Ishikawa (cell line): ENCODE data around the gene NUP205.

ENCODE experiments used
- CEBPB ChIP-seq: IDR thresholded peaks from 2 replicates; pipeline ENCODE4 v1.6.1; 2012
- CREB1 ChIP-seq: IDR thresholded peaks from 2 replicates; pipeline ENCODE4 v1.6.1; 2012; ENCODE audit warnings: low read depth
- EGR1 ChIP-seq: IDR thresholded peaks from 2 replicates; pipeline ENCODE4 v1.6.1; 2012
- EP300 ChIP-seq: IDR thresholded peaks from 2 replicates; pipeline ENCODE4 v1.6.1; 2012; ENCODE audit warnings: borderline replicate concordance
- FOXM1 ChIP-seq: IDR thresholded peaks from 2 replicates; pipeline ENCODE4 v1.6.1; 2012; ENCODE audit warnings: low read depth, borderline replicate concordance
- NFIC ChIP-seq: IDR thresholded peaks from 2 replicates; pipeline ENCODE4 v1.6.1; 2012
- RAD21 ChIP-seq: IDR thresholded peaks from 2 replicates; pipeline ENCODE4 v1.6.1; 2012; ENCODE audit warnings: low read depth
- REST ChIP-seq: IDR thresholded peaks from 2 replicates; pipeline ENCODE4 v1.6.1; 2012; ENCODE audit warnings: low read depth, mild to moderate bottlenecking
- TAF1 ChIP-seq: IDR thresholded peaks from 2 replicates; pipeline ENCODE4 v1.6.1; 2012; ENCODE audit warnings: low read depth, mild to moderate bottlenecking
- TCF12 ChIP-seq: IDR thresholded peaks from 2 replicates; pipeline ENCODE4 v1.6.1; 2012; ENCODE audit warnings: low read depth
- TEAD4 ChIP-seq: IDR thresholded peaks from 2 replicates; pipeline ENCODE4 v1.6.1; 2012
- YY1 ChIP-seq: IDR thresholded peaks from 2 replicates; pipeline ENCODE4 v1.6.1; 2012; ENCODE audit warnings: low read depth
- ZBTB7A ChIP-seq: IDR thresholded peaks from 2 replicates; pipeline ENCODE4 v1.6.1; 2012; ENCODE audit warnings: low read depth
- TF ChIP-seq, protein P1 (sequence below): IDR thresholded peaks from 2 replicates; pipeline ENCODE4 v1.6.1; 2012
- TF ChIP-seq, protein P2 (sequence below): IDR thresholded peaks from 2 replicates; pipeline ENCODE4 v1.6.1; 2012

Gene NUP205

DNA sequence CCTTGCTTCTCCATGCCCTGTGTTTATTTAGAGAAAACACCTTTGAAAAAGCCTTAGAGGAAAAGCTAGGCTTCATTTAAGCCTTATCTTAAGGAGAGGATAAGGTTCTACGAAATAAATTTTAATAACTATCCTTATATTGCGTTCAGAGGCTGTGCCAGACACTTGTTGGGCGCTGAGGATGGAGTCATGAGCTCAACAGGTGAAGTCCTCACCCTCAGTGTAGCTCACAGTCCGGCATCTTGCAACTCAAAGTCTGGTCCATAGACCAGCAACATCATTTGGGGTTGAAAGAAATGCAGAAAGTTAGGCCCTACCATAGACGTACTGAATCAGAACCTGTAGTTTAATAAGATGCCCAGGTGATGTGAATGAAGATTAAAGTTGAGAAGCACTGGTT is 100.8 kb downstream of the NUP205 start:
- TF ChIP-seq EGR1, result no peak
- no peak for TF ChIP-seq EP300
- TF ChIP-seq NFIC, result no peak
- no peak for TF ChIP-seq YY1
- TF ChIP-seq, protein P1, sequence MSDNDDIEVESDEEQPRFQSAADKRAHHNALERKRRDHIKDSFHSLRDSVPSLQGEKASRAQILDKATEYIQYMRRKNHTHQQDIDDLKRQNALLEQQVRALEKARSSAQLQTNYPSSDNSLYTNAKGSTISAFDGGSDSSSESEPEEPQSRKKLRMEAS, result no peak
- TF ChIP-seq REST, result no peak
- TF ChIP-seq TEAD4, result no peak
- no peak for TF ChIP-seq TAF1
- TF ChIP-seq TCF12, result no peak
- TF ChIP-seq ZBTB7A, result no peak
- no peak for TF ChIP-seq FOXM1
- TF ChIP-seq, protein P2, sequence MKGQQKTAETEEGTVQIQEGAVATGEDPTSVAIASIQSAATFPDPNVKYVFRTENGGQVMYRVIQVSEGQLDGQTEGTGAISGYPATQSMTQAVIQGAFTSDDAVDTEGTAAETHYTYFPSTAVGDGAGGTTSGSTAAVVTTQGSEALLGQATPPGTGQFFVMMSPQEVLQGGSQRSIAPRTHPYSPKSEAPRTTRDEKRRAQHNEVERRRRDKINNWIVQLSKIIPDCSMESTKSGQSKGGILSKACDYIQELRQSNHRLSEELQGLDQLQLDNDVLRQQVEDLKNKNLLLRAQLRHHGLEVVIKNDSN, result no peak
- no peak for TF ChIP-seq CEBPB

GRCh38 chr7:135659159-135659846 is 101.6 kb downstream of the NUP205 start:
- no peak for TF ChIP-seq TAF1
- TF ChIP-seq EGR1, result no peak
- TF ChIP-seq, protein P2, result no peak
- TF ChIP-seq RAD21, result no peak
- no peak for TF ChIP-seq YY1
- TF ChIP-seq NFIC, result no peak

GRCh38 chr7:135661311-135662122 is 103.8 kb downstream of the NUP205 start:
- TF ChIP-seq CEBPB, result peak; percentile 86
- TF ChIP-seq, protein P1, result no peak

GRCh38 chr7:135662123-135662372 is 104.3 kb downstream of the NUP205 start:
- no peak for TF ChIP-seq TEAD4
- no peak for TF ChIP-seq RAD21
- TF ChIP-seq, protein P2, result no peak
- no peak for TF ChIP-seq ZBTB7A
- no peak for TF ChIP-seq EP300
- TF ChIP-seq TCF12, result no peak
- no peak for TF ChIP-seq NFIC
- TF ChIP-seq, protein P1, result no peak
- no peak for TF ChIP-seq CEBPB
- no peak for TF ChIP-seq EGR1
- no peak for TF ChIP-seq REST
- no peak for TF ChIP-seq YY1
- TF ChIP-seq TAF1, result no peak
- no peak for TF ChIP-seq FOXM1
- no peak for TF ChIP-seq CREB1

DNA sequence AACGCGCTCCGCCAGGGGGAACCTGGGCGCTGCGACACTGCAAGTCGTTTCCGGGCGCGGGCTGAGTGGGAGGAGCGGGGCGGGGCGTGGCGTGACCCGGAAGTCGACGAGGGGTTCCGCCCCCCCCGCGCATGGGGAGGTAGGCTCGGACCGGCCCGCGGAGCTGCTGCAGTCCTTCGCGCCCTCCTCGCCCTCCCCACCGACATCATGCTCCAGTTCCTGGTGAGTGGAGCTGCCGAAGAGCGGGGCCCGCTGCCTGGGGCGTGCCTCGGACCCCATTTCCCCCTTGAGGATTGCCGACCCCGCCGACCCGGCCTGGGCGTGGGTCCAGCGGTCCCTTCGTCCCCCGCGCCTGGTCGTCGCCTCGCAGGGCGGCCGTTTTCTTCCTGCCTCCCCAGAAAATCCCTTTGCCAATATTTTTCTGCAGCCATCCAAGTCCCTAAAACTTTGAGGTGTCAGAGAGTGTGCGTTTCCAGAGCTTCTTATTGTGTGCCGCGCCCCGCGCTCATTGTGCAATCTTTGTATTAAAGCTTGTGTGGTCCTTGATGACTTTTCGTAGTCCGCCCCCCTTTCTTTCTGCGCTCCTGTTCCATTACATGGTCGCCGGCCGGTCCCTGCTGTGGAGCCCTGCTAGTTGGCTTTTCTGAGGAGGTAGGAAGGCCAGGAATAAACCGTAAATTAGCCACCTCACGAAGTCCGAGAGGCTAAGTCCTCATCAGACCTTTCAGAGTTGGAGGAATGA is 104.8 kb downstream of the NUP205 start, which contains the start of gene STMP1:
TSS of gene STMP1 (plus strand) at position 142 of the 742 bp plus-strand sequence.
- peak; percentile 65; the same call in 1 of the 2 replicates for TF ChIP-seq ZBTB7A
- 0 out of 2 replicates have a peak, but pooled peaks have one; percentile 28 for TF ChIP-seq EP300
- no peak for TF ChIP-seq REST
- peak; percentile 81 for TF ChIP-seq EGR1
- TF ChIP-seq, protein P2, result peak; percentile 45; the same call in 1 of the 2 replicates
- TF ChIP-seq FOXM1, result no peak
- peak; percentile 92 for TF ChIP-seq TAF1
- TF ChIP-seq CEBPB, result peak; percentile 91
- TF ChIP-seq NFIC, result no peak; the same call in 1 of the 2 replicates
- TF ChIP-seq, protein P1, result peak; percentile 95
- no peak for TF ChIP-seq CREB1
- TF ChIP-seq YY1, result peak; percentile 33; the same call in 1 of the 2 replicates
- TF ChIP-seq TCF12, result peak; percentile 67; the same call in 1 of the 2 replicates
- peak; percentile 51 for TF ChIP-seq RAD21
- no peak for TF ChIP-seq TEAD4
